Activated CD4-positive, alpha-beta T cell treated with anti-CD3 and anti-CD28 coated beads, Interleukin-2, Interleukin-6, amounts not matched to agents 100 ng/mL and 50 ng/mL, durations not matched to agents 16 hours and 8 hours (primary cell): ENCODE results near the gene FH.
A peak's percentile ranks its signal among the peaks of the same experiment; 100 is the strongest.

Experiments used
- DNase-seq: peaks from one replicate; pipeline ENCODE4 v3.0.0-alpha.2; 2020

Gene FH

DNA sequence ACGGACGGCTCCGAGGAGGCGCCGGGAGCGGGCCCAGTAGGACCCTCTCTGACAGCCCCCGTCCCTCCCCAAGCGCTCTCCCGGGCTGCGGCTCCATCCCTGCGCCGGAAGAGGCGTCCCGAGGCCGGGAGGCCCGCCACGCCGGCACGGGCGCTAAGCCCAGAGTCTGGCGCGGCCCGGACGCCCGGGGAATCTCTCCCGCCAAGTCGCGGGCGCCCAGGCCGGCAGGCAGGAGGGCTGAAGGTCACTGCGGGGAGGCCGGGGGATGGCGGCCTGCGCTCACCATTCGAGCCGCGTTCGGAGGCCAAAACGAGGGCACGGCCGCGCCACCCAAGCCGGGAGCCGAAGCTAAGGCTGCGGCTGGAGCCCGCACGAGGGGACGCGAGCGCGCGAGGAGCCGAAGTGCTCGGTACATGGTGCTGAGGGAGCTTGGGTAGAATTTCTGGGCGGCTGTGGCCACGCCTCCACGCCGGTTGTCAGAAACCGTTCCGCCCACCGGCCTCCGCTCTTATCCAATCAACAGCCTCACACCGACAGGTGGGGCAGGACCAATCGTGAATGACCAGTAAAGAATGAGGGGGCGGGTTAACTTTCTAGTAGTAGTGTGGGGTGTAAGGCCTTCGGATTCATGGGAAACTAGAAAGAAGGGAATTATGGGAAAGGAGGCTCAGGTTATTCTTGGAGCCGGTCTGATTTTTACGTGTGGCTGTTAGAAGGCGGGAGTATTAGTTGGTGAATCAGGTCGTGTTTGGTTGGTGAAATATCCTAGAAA, at the start of gene FH:
Gene FH (minus strand): TSS at position 448 of the 772 bp plus-strand sequence. CDS start 33 bp downstream, at position 415.
- peak; percentile 97 for DNase-seq

DNA sequence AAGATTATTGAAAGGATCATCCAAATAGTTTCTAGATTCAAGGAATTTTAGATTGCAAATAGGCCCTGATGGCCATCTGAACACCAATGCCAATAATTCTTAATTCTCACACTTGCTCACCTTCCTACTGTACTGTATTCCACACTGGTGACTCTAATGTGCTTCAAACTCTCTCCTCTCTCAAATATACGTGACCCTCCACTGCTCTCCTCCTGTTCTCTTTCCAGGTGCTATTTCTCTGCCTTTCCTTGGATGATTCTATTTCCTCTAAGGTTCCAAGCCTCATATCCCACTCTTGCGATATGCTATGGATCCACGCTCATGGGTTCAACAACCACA, 41.3 kb upstream of the FH start:
- no peak for DNase-seq

DNA sequence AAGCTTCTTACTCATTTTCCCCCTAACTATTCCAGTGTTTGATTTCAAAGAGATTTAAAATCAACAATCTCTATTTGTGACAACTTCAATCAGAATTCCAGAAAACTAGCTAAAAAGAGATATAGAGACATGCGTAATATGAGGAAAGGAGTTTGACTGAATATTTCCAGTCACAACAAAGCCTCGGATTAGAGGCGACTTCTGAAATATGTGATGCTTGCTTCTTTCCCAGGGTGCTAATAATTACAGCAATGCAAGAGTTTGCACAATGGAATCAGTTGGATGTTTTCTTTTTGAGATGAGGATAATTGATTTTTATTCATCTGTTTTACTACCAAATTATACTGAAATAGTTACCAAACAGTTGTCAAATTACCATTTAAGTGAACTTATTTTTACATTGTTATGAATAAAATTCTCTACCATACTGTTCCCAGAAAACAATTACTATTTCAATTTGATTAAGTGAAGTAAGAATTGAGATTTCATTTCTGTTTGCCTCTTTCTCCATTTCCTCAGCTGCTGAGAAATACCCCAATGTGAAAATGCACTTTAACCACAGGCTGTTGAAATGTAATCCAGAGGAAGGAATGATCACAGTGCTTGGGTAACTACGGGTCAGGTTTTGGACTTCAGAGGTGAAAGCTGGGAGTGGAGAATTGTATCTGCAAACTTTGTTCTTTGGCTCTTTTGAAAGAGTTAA, 40.7 kb upstream of the FH start:
- DNase-seq, result no peak

DNA sequence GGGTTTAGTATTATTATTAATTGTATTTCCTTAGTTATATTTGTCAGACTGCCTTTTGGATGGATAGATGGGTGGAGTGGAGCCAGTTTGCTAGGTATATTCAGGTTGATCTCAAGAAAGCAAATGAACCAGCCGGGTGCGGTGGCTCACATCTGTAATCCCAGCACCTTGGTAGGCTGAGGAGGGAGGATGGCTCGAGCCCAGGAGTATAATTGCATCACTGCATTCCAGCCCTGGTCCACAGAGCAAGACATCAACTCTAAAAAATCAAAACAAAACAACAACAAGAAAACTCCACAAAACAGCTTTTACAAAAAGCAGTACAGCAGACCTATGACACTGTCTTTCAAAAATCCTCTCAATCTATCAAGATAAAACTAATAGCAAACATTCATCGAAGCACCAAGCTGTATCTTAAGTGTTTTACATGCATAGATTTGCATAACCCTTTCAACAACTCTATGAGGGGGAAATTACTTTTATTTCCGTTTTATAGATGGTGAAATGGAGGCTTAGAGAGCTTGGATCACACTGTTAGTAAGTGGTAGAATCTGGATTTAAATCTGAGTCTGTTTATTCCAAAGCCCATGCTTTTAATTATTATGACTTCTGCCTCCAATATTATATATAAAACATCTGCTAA, 38.1 kb upstream of the FH start:
- DNase-seq, result no peak

DNA sequence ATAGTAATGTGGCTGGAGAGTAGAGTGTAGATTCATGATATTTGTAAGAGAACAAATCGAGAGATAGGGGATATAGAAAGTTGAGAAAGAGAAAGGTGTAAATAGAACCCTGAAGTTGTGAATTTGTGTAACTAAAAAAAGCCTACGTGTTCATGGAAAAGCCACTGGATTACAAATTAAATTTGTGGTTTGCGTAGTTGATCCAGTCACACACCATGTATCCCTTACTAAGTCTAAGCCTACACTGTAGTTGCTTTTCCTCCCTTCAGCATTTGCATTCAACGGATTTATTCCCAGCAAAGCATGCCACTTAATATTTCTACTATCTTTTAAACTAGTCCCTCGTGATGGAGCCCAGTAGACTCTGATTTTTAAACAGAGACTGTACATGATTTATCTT, 37.5 kb upstream of the FH start:
- DNase-seq, result no peak

DNA sequence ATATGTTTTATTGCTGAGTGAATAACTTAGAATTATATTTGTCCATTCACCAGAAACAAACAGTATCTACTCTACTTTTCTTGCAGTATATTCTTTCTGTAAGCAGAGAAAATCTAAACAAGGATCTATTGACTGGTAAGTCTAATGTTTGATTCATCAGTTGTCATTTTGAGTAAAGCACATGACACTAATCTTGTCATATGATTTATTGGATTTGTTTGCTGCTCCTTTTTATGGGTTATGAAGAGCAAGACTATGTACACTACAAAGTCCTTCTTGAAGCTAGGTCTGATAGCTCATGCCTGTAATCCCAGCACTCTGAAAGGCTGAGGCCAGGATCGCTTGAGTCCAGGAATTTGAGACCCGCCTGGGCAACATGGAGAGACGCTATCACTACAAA, 36.0 kb upstream of the FH start:
- no peak for DNase-seq

DNA sequence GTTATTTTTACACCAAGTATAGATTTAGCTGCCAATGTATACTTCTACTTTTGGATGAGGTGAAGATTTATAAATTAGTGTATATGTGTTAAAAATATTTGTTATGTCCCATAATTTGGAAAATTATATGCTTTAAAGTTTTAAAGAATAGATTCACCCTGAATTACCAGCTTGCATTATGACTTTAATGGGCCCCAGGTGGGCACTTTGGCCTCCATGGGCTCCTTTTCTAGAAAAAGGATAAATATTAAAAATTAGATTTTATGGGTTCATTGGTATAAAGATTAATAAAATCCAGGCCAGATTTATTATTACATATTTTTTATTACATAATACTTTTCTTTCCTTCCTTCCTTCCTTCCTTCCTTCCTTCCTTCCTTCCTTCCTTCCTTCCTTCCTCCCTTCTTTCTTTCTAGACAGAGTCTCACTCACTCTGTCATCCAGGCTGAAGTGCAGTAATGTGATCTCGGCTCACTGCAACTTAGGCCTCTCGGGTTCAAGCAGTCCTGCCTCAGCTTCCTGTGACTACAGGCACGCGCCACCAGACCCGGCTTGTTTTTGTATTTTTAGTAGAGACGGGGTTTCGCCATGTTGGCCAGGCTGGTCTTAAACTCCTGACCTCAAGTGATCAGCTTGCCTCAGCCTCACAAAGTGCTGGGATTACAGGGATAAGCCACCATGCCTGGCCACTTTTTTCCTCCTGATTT, 34.5 kb upstream of the FH start:
- DNase-seq, result no peak

DNA sequence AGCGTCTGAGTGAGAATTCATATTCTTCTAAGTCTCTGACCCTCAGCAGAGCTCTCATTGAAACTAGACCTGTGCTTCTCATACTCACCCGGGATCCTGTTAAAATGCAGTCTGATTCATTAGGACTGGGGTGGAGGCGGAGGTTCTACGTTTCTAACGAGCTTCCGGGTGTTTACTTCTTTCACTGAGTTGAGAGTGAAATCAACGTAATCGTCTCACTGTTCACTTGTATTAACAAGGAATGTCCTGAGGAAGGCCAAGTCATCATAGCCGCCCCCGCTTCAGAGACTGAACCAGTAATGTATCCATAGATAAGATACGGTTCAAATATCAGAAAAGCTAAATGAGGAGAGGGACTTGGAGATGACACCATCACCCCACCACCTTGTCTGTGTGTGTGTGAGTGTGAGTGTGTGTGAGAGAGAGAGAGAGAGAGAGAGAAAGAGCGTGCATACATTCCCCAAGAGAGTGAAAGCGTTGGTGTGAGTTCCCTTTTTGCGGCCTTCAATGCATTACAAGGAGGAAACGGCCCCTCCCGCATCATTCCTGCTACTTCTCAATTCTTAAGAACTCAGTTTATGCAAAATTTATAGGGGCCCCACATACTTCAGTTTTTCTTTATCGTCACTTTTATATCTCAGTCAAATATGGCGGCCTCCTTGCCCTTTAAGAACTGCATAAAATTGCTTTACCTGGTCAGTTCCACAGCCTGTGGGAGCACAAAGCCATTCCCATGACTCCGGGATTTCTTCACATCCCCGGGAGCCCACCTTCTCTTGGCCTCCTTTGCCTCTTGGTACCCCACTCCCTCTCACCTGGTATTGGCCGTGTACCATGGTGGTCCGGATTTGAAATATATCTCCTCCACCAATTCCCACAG, 32.4 kb upstream of the FH start:
- DNase-seq, result peak; percentile 35

DNA sequence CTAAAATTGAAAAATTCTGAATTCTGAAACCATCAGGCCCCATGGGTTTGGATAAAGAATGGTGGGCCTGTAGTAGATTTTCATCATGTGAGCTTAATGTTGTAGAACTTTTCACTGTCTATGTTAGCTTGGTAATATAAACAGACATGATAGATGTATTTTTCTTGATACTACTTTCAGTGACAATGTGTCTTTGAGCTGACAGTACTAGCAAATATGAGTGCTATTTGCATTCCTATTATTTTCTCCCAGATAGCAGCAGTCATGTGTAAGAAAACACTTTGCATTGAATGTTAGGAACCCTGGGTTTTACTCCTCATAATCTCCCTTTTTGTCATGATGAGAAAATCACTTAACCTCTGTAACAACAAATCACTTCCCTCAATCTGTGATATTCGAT, 30.8 kb upstream of the FH start:
- no peak for DNase-seq

DNA sequence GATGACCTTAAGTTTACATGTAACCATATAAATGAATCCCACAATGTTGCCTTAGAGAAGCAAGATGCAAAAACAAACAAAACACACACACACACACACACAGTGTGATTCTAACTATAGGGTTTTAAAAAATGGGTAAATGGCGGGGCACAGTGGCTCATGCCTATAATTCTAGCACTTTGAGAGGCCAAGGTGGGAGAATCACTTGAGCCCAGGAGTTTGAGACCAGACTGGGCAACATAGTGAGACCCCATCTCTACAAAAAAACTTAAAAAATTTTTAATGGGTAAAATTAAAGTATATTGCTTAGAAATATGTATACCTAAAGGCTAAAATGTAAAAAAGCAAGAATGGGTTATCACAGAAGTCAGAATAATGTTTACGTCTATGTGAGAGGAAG, 28.5 kb upstream of the FH start:
- DNase-seq, result no peak

DNA sequence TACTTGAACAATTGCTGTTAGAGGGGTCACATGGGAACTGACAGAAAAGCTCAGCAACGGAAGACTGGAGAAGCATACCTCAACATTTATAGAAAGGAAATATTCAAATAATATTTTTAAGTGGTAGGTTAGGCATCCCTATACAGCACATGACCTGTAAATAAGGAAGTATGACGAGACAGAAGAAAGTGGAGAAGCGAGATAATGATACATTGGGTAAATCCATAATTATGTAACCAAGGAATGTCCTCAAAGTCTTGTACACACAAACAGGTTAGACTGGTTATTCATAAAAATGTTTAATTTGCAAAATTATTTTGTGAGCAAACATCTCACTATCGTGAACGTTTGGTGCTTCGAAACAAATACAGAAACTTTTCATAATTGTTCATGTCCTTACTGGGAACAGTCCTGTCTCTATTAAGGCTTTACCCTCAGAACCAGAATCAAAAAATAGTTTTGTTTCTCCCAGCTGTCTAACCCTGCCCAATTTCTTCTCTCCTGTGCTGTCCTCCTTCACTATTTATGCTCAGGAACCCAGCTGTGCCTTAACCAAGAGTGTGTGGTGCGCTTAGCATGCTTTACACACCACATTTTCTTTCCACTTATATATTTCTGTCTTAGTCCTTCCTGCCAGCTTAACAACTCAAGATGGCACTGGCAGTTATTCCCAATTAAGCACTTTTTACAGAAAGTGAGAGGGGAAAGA, 22.8 kb upstream of the FH start:
- no peak for DNase-seq

DNA sequence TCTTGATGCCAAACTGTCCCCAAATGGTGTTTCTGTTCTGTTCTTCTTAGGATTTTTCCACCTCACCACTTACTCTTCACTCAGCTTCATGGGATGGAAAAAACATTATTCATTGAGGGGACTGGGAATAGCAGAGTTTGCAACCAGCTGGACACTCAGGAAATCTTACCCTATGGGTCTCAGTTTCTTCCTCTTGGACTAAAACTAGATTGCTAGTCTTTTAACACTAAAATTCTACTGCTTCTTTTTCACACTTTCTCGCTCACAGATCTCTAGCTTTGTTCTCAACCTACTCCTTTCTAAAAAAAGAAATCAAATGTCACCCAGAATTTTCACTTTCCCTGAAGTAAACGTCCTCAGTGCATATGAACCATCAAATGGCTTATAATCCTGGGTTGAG, 17.4 kb upstream of the FH start:
- DNase-seq, result no peak

DNA sequence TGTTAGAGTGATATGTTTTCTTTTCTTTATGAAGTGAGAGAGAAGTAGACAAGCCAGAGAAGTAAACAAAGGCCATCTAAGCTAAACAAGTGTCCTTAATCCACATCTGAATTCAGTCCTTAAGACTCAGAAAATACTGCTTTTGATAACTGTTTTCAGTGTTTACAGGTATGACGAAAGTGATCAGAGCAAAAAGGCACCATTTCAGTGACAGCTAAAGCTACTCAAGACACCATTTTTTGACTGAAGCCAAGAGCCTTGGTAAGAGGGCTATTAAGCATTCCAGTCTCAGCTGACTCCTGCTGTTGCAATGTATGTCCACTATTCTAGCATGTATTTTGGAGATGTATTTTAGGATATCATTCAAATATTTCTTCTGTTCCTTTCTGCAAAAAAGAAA, 16.7 kb upstream of the FH start:
- DNase-seq, result no peak

DNA sequence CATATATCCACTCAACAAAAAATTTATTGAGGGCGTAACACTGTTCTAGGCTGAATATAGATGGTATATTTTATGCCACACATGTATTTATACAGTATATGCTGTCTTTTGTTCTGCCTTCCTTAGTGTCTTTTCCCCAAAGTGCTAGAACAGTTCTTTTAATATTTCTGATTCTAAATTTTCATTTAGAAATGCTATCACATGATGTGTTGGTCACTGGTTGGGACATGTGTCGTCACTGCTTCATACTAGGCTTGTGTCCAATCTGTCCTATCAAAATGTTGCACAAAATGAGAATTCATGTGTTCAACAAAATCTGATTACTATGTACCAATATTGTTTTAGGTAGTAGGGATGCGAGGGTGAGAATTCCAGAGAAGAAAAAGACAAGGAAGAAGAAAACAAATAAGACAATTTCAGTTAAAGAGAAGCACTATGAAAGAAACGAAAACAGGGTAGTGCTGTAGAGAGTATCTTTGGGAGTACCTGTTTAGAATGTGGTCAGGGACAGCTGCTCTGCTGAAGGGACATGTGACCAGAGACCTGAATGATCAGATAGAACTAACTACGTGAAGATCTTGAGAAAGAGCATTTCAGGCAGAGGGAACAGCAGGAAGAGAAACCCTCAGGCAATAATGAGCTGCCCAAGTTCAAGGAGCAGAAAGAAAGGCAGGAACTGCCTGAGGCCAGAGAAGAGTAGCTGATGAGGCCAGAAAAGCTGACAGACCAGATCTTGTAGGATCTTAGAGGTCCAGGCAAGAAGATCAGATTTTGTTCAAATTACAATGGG, 14.0 kb upstream of the FH start:
- DNase-seq, result no peak

DNA sequence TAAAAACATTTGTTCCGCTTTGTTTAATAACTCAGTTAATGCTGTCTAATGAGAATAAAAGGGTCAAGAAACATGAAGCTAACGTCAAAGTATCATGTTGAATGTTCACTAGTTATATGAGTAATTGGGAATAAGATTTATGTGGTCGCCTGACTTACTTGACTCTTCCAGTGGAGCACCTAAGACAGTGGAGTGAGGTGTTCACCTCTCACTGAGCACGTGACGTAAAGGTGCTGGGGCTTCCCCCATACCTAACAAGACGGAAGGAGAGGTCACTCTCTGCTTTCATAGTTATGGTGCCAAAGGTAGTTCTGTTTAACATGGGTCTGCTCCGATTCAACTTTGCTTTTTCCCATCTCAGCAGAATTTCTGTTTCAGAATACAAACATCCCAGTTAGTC, 13.3 kb upstream of the FH start:
- peak; percentile 15 for DNase-seq

DNA sequence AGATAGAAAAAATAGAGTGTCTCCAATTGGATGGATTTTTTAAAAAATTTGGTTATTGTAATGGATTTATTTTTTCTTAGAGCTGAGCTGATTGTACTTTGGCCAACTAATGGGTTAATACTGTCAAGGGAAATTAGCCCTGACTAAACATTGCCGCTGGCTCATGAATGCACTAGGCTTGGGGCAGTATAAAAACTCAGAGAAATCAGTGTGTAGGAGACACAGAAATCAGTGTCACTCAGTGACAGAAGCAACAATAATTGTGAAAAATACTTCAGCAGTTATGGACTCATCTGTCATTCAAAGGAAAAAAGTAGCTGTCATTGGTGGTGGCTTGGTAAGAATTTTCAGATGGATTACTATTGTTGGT, 12.6 kb upstream of the FH start, which contains the start of gene KMO:
Gene KMO (plus strand): TSS at position 217 of the 370 bp plus-strand sequence. CDS start 67 bp downstream, at position 284.
- no peak for DNase-seq

DNA sequence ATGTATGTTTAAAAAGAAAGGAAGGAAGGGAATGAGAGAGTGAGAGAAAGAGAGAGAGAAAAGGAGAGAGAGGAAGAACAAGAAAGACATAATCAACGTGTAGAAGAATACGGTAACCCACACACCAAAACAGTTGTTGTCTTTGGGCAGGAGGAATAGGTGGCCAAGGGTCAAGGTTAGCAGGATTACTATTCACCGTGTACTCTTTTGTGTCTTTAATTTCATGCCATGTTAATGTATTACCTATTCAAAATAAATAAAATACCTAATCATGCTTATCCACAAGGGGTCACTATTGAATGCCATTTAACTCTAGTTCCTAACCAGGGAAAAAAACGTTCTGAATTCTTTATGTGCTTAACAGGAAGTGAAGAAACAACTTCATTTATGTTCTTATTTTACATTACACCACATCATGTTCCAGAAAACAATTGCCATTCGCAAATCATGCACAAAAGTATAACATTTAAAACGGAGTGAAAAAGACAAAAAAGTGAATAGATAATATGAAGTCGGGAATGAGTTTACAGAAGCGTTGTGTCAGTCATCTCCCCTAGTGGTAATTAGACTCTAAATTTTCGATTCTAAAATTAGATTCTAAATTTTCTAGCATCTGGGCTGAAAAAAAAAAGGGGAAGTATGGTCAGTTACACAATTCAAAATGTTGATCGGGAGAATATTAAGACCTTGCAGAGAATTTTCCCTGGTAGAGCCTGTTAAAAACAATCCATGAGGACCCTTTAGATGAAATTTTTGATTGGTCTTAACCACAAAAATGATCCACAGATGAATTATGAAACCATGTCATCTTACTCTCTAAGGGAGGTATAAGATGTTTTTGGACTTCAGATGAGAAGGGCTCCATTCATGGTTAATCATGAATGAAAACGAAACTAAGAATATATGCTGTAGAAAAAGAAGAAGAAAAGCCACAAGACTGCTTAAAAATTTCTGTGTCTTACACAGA, 11.9 kb upstream of the FH start:
- DNase-seq, result peak; percentile 68

DNA sequence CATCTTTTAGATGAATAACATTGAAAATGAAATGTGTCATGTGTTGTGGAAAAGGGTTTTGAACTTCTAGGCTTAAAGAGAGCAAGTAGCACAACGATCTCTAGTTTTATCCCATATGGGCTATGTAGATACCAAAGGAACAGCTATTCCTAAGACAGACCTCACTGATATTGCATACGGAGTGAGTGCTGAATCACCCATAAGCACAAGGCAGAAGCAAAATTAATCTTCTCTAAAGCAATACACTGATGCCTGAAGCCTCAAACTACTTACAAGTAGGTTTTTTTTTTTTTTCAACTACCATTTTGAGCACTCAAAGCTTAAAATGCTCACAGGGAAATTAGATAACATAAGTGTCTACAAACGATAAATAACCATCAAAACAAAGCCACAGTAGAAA, 7.6 kb upstream of the FH start:
- no peak for DNase-seq

DNA sequence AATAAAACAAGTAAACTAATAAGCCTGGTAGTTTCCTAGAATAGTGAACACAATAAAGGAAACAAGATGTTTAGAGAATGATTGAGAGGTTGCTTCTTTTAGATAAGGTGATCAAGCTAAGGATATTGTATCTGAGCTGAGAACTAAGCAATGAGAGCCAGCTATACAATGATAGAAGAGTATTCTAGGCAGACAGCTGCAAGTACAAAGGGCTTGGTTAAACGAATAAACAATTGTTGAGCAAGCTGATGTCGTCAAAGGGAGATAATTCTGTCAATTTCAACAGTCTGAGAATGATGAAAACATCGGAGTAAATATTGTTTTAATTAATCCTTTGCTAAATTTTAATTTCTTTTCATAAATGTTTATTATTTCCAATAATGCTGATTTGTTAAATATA, 5.5 kb upstream of the FH start:
- no peak for DNase-seq

DNA sequence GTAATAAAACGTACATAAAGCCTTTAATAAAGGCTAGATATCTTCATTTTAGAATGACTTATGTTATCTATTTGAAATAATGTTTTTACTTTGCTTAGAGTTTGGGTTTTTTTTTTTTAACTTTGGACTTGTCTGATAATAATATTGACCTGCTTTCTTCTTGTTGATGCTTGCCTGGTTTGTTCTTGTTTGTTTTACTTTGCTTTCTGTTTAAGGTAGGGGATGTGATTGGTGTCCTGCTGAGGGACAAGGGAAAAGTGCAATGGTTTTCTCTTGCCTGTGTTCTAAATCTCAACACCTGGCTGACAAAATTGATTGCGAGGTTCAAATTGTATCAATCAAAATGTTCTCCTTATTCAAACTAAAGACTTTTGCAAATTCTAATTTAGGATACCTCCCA, 2.2 kb upstream of the FH start:
- no peak for DNase-seq
